Activated CD8-positive, alpha-beta T cell treated with anti-CD3 and anti-CD28 coated beads for 36 hours (primary cell): ENCODE data around the gene ASB2. TPM values are rescaled to one million over a fixed set of nuclear protein-coding genes. Genes with fewer than 3 reads are reported as not detected.

Source experiments
- ATAC-seq: fragments of 200-7000 bp; cut with Tn5 transposase; one replicate; pipeline ENCODE4 v1.10.0; 2021; ENCODE audit warnings: mild to moderate bottlenecking, moderate library complexity
- CTCF ChIA-PET: fragments of 350-600 bp; sonication (Branson Sonifier 250); formaldehyde crosslinking; loops from one replicate; lab custom pipeline; 2021; ENCODE audit warnings: antibody characterized with exemption; lab: Charles Lee
- POLR2A ChIA-PET: fragments of 350-600 bp; sonication (Branson Sonifier 250); formaldehyde crosslinking; loops from one replicate; lab custom pipeline; 2021; ENCODE audit warnings: antibody characterized with exemption; lab: Charles Lee
- DNase-seq: peaks from one replicate; pipeline ENCODE4 v3.0.0-alpha.2; 2020
- H3K27ac Mint-ChIP-seq: one replicate; pipeline ENCODE4 v1.8.0; 2021; ENCODE audit warnings: mild to moderate bottlenecking, mixed read lengths
- H3K27me3 Mint-ChIP-seq: one replicate; pipeline ENCODE4 v1.8.0; 2021; ENCODE audit warnings: mixed read lengths
- H3K36me3 Mint-ChIP-seq: one replicate; pipeline ENCODE4 v1.8.0; 2021; ENCODE audit warnings: low read depth, mixed read lengths
- H3K4me1 Mint-ChIP-seq: one replicate; pipeline ENCODE4 v1.8.0; 2021; ENCODE audit warnings: low read depth, mixed read lengths
- H3K4me3 Mint-ChIP-seq: one replicate; pipeline ENCODE4 v1.8.0; 2021; ENCODE audit warnings: mild to moderate bottlenecking, moderate library complexity, mixed read lengths
- H3K9me3 Mint-ChIP-seq: one replicate; pipeline ENCODE4 v1.8.0; 2021; ENCODE audit warnings: mixed read lengths
- intact Hi-C: fragments of 100-400 bp; cut with micrococcal nuclease; formaldehyde crosslinking; loops from one replicate; pipeline ENCODE4 v1.10.0; 2022
- total RNA-seq, 2 experiments: library from RNA; stranded (reverse); gene quantifications; one replicate each; pipeline ENCODE4 v1.2.3, GENCODE V29; 2021
- TF ChIP-seq, protein P1 (sequence below): fragments of 200-600 bp; IDR thresholded peaks from one replicate; pipeline ENCODE4 v1.8.0; 2022; ENCODE audit warnings: antibody characterized with exemption, mild to moderate bottlenecking

ASB2 gene
- total RNA-seq, 2 experiments from 2014 or later, result 11.7 to 12.7 TPM

DNA sequence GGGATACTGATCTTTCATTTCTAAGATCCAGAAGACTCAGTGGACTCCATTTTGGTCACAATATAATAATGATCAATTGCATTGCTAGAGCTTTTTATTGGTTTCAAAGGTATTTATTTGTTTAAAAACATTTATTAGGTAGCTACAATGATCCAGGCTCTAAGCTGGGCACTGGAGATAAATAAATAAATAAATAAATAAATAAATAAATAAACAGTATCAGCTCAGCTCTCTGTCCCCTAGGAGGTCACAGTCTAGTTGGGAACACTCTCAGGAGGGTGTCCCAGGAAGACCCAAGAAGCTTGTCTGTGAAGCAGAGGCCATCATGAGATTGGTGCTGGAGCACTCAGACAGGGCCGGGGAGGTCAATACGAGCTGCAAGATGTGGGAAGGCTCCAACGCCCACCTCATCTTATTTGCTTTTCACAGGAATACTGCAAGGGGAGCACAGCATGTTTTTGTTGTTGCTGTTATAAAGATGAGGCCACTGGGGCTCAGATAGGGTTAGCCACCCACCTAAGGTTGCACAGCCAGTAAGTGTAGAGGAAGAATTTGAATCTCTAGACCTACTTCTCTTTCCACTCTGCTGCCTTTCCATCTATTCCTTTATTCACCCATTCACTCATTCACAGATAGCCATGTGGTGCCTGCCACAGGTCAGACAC is 15.5 kb downstream of the ASB2 start:
- ATAC-seq, result no peak
- peak overlapping the region; percentile 66 for H3K4me3 Mint-ChIP-seq
- peaks cover 22% of the 10 kb centered on the region for H3K36me3 Mint-ChIP-seq
- H3K27me3 Mint-ChIP-seq, result no peaks in the 10 kb centered on the region
- POLR2A ChIA-PET, result interaction anchor here (1.0 to 8.4 kb wide), 11 partner anchors 9 to 755 kb away, joined by 3 to 180 read pairs (median 6); partner anchors contain the start of genes ASB2, CCDC197, DDX24 and IFI27L1
- CTCF ChIA-PET, result interaction anchor here (0.7 to 12.0 kb wide), 9 partner anchors 10 to 434 kb away, joined by 3 to 170 read pairs (median 4); no protein-coding TSS in a partner anchor
- peak overlapping the region; percentile 99 for H3K27ac Mint-ChIP-seq
- intact Hi-C loops, result loop anchor here (2.0 kb wide), 1 partner anchor 18 kb away; no protein-coding TSS in a partner anchor
- TF ChIP-seq, protein P1, sequence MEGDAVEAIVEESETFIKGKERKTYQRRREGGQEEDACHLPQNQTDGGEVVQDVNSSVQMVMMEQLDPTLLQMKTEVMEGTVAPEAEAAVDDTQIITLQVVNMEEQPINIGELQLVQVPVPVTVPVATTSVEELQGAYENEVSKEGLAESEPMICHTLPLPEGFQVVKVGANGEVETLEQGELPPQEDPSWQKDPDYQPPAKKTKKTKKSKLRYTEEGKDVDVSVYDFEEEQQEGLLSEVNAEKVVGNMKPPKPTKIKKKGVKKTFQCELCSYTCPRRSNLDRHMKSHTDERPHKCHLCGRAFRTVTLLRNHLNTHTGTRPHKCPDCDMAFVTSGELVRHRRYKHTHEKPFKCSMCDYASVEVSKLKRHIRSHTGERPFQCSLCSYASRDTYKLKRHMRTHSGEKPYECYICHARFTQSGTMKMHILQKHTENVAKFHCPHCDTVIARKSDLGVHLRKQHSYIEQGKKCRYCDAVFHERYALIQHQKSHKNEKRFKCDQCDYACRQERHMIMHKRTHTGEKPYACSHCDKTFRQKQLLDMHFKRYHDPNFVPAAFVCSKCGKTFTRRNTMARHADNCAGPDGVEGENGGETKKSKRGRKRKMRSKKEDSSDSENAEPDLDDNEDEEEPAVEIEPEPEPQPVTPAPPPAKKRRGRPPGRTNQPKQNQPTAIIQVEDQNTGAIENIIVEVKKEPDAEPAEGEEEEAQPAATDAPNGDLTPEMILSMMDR, result no peak
- peaks cover 5% of the 10 kb centered on the region for H3K9me3 Mint-ChIP-seq
- no peak for DNase-seq
- peaks cover 90% of the 10 kb centered on the region for H3K4me1 Mint-ChIP-seq

DNA sequence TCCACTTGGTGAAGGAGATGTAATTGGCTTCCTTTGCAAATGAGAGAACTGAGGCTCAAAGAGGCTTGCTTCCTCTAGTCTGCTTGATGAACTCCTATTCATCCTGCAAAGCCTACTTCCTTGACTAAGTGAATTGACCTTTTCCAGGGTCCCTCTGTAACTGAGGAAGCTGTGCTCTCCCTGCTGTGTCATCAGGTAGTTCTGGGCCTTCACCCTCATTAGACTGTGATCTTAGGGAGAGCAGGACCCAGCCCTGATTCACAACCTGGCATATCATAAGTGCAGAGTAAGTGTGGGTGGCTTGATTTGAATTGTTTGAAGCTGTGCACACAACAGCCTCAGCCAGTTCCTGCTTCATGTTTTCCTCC is 16.3 kb downstream of the ASB2 start:
- CTCF ChIA-PET, result interaction anchor here (0.7 to 12.0 kb wide), 10 partner anchors 11 to 435 kb away, joined by 3 to 170 read pairs (median 4); no protein-coding TSS in a partner anchor
- ATAC-seq, result peak; percentile 27
- TF ChIP-seq, protein P1, result no peak
- intact Hi-C loops, result loop anchor here (2.0 kb wide), 1 partner anchor 19 kb away; no protein-coding TSS in a partner anchor
- Mint-ChIP-seq H3K27me3 (no peaks in the 10 kb centered on the region), H3K27ac (peak overlapping the region; percentile 99), H3K9me3 (peaks cover 5% of the 10 kb centered on the region), H3K36me3 (peaks cover 18% of the 10 kb centered on the region), H3K4me1 (peaks cover 93% of the 10 kb centered on the region), H3K4me3 (peak overlapping the region; percentile 66)
- DNase-seq, result peak; percentile 67
- POLR2A ChIA-PET, result interaction anchor here (0.7 to 8.4 kb wide), 13 partner anchors 8 to 847 kb away, joined by 3 to 180 read pairs (median 6); partner anchors contain the start of genes ASB2, CCDC197, DDX24 and IFI27L1

DNA sequence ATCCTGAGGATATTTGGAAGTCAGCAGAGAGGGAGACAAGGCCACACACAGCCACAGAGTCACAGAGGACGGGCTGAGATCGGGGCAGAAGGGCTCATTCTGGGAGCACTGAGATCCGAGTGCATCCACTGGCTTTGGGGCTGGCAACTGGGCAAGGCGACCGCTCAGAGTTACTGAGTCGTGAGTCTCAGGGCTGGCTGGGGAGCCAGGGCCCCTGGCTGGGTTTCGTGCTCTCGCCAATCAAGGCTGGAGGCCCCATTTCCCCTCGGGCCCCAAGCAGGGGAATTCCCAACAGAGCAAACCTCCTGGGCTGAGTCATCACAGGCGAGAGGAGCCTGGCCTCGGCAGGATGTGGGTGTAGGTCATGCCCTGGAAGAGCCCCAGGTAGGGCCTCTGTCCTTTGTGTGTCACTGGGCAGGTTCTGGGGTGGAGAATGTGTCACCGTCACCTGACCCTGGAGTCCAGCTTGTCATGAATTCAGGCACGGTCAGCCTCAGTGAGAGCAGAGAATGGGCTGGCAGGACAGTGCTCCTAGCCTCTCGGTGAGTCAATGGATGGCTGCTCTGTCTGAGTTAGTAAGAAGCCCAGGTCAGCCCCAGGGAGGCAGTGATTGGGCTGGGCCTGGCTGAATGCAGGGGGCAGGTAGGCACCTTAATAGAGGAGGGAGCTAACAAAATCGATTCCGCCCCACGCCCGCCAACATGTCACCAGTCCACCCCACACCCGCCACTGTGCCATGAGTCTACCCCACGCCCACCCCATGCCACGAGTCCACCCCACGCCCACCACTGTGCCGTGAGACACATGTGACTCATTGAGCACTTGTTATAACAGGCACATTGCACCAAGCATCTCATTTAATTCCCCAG is 16.9 kb downstream of the ASB2 start:
- POLR2A ChIA-PET, result interaction anchor here (0.7 to 8.4 kb wide), 19 partner anchors 8 to 846 kb away, joined by 3 to 180 read pairs (median 5); partner anchors contain the start of genes ASB2, CCDC197, DDX24 and IFI27L1

GRCh38 chr14:93958567-93959238 is 17.7 kb downstream of the ASB2 start:
- H3K4me1 Mint-ChIP-seq, result peaks cover 93% of the 10 kb centered on the region
- ATAC-seq, result no peak
- POLR2A ChIA-PET, result interaction anchor here (0.7 to 8.4 kb wide), 10 partner anchors 10 to 67 kb away, joined by 3 to 180 read pairs (median 5); partner anchors contain the start of genes ASB2, CCDC197 and OTUB2
- H3K27ac Mint-ChIP-seq, result peak overlapping the region; percentile 99
- H3K27me3 Mint-ChIP-seq, result no peaks in the 10 kb centered on the region
- intact Hi-C loops, result loop anchor here (10.0 kb wide), 1 partner anchor 176 kb away; no protein-coding TSS in a partner anchor
- peak overlapping the region; percentile 66 for H3K4me3 Mint-ChIP-seq
- no peaks in the 10 kb centered on the region for H3K9me3 Mint-ChIP-seq
- no peak for DNase-seq
- TF ChIP-seq, protein P1, result no peak
- CTCF ChIA-PET, result interaction anchor here (0.9 to 12.0 kb wide), 7 partner anchors 12 to 174 kb away, joined by 3 to 170 read pairs (median 3); partner anchors contain the start of gene ASB2
- peaks cover 17% of the 10 kb centered on the region for H3K36me3 Mint-ChIP-seq

More for the DNA sequence above, 16.9 kb downstream of the ASB2 start:
- H3K9me3 Mint-ChIP-seq, result no peaks in the 10 kb centered on the region
- intact Hi-C loops, result loop anchor here (2.0 to 10.0 kb wide), 2 partner anchors 19 to 175 kb away; no protein-coding TSS in a partner anchor
- H3K36me3 Mint-ChIP-seq, result peaks cover 15% of the 10 kb centered on the region
- TF ChIP-seq, protein P1, result no peak
- peak overlapping the region; percentile 99 for H3K27ac Mint-ChIP-seq
- peak overlapping the region; percentile 66 for H3K4me3 Mint-ChIP-seq
- ATAC-seq (peak; percentile 69), DNase-seq (peak; percentile 98)
- peaks cover 93% of the 10 kb centered on the region for H3K4me1 Mint-ChIP-seq
- CTCF ChIA-PET, result interaction anchor here (0.9 to 12.0 kb wide), 7 partner anchors 12 to 174 kb away, joined by 3 to 170 read pairs (median 3); partner anchors contain the start of gene ASB2
- no peaks in the 10 kb centered on the region for H3K27me3 Mint-ChIP-seq
